ENCODE results near the gene SVIP.

SVIP gene

DNA sequence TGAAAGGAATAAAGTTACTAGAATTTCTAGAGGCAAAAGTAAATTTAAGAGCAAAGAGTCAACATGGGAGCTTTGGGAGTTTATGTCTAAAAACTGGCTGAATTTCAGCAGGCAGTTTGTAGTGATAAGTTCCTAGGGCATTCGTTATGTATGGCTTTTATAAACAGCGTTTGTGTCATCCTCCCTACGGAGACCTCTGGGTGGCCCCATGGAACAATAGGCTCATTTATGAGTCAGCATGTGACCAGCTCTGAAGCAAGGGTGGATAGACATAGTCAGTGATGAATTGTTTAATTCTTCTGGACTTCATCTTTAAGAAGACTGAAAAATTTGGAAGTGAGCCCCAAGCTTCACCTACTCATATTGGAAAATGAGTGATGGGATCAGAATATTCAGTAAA, 37.1 kb downstream of the SVIP start:
- no peak for DNase-seq (ENCODE audit: low read depth, low spot score)

DNA sequence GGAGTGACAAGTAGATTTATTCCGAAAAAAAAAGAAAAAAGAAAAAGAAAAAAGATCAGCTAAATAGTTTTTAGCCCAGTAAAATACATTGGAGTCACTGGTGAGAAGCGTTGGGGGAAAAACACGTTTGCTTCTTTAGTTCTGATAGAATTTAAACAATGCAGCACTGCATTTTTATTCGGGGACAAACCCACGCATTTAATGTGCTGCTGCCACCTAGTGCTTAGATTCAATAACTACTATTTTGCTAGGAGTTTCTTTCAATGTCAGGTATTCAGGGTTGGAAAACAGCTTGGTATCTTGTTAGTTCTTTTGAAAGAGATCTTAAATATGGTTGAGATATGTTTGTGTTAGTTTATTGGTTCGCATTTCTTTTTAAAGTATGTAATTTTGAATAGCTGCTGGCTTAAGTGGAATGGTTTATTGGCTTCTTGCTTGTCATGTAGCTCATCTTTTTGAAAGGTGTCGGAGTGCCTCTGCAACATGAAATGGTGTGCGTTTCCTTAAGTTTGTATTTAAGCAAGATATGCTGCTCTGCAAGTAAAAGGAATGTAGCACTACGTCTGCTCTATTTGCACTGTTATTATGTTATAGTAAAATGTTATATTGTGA, 41.9 kb downstream of the SVIP start:
- DNase-seq (ENCODE audit: low read depth, low spot score): peak; percentile 0

DNA sequence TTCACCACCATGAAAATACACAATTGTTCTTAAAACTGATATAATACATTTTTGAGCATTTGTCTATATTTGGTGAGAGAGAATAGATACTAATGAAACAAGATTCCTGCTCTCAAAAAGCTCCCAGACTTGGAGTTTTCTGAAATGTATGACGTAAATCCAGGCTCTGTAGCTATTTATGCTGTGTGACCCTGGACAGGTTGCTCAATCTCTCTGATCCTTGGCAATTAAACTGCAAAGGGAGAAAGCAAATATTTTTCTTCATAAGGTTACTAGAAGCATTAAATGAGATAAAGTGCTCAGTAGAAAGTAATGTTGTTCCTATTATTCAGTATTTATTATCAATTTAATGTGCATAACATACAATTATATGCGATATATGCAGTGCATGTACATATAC, 42.5 kb downstream of the SVIP start:
- DNase-seq (ENCODE audit: low read depth, low spot score): no peak

DNA sequence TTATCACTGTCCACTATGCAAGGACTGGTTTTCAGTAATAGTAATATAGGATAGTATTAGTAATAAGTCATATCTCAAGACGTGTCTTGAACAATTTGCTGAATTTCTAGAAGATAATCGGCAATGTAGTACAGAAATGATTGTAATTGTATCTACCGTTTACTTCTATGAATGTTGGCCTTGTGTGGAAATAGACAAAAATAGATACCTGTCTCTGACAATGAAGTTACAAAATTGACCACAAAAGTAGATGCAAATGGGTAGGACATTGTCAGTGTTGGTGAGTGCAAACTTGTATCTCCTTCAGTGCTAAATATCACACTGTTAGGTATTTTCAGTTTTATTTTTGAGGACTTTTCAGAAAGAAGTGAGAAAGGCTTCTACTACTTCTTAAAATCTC, 43.1 kb downstream of the SVIP start:
- no peak for DNase-seq (ENCODE audit: low read depth, low spot score)

DNA sequence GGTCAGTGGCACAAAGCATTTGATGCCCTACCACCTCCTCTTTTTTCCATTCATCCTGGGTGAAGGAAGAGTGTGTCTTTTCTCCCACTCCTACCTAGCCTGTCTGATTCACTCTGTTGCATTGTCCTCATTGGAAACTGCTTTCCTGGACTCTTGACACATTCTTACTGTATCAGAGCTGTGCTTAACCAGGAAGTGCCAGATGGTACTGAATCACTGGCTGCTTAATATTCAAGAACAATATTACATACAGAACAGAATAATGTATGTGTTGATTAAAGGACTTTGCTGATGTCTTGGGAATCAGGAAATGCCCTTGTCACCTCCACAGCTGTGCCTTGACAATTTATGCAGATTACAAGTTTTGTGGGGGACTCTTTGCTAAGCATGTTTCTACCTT, 44.4 kb downstream of the SVIP start:
- no peak for DNase-seq (ENCODE audit: low read depth, low spot score)

DNA sequence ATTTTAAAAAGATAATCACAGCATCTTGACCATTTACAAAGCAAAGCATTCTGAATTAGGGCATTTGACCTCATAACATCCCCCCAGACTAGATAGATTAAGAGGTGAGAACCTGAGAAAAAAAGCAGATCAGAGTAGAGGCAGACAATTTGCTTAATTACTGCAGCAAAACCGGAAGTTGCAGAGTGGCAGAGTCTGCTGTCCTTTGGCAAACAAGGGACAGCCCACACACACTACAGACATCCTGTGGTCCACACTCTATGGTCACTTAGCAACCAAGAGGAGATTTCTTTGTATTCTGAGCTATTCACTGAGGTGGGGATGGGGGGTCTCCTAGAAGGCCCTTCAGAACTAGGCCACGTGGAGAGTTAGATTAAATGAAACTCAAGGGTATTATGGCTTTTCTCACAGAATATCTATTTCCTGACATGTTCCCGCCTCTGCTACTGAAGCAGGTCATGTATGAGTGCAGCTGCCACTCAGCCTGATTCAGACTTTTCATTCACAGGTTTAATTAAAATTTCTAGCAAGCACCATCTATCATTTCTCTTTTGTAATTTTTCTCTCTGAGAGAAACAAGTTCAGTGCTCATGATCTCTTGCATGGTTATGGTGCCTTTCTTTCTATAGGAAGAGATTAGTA, 48.5 kb downstream of the SVIP start:
- DNase-seq (ENCODE audit: low read depth, low spot score): no peak

DNA sequence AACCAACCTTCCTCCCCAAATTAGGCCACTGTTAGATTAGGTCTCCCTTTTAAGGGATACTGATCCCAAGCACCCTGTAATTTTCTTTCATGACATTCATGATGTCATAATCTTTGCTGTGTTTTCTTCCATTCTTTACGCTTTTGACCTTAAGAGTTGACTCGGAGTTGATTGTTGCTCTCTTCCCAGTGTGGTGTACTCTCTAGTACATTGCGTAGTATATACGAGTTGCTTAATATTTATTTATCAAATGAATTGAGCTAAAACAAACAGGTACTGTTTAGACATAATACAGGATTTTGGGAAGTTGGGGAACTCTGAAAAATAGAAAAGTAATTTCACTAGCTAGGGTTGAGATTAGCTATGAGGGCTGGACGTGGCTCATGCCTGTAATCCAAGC, 49.8 kb downstream of the SVIP start:
- DNase-seq (ENCODE audit: low read depth, low spot score): no peak

DNA sequence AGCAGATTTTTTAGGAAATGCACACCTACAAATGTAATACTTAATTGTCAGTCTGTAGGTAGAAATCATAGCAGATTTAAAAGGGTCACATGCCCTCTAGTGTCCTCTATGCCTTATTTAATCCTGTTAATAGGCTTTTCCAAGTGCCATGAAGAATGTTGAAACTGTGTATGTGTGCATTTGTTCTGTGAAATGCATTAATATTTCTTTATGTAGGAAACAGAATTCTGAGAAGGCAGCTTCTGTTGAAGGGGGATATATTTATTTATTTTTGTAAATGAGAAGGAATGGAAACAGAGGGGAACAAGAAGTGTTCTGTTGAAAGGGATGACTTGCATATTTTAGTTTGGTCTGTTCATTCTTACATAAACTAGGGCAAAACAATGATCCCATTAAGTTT, 51.0 kb downstream of the SVIP start:
- no peak for DNase-seq (ENCODE audit: low read depth, low spot score)

DNA sequence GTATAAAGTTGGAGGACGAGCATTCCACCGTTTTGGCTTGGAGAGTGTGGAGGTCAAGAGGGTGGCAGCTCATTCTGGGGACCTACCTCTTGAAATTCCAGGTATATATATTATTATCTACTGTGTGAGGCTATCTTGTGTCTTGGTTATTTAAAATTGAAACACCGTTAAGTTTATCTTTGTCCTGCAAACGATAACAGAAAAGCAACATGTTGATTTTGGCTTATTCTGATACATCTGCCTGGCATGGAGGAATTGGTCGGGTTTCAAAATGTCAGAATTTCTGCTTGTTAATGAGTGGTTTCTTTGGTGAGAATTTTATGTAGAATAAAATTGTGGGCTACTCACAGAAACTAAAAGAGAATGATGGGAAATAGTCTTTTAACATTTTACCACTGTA, 54.4 kb downstream of the SVIP start:
- no peak for DNase-seq (ENCODE audit: low read depth, low spot score)

DNA sequence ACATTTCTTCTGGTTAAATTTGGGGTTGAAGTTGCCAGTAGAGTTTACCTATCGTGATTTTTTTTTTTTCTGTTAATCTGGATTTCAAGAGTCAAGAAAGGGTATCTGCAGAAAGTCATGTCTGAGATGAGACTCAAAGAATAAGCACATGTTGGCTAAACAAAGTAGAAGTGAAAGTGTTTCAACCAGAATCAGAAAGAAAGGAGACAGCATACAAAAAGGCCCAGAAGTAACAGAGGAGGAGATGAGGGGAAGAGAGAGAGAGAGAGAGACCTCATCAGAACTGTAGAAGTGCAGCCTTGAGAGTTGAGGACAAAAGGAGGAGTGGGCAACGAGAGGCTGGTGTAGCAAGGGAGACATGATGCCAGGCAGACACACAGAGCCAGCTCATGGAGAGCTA, 54.9 kb downstream of the SVIP start:
- DNase-seq (ENCODE audit: low read depth, low spot score): no peak

DNA sequence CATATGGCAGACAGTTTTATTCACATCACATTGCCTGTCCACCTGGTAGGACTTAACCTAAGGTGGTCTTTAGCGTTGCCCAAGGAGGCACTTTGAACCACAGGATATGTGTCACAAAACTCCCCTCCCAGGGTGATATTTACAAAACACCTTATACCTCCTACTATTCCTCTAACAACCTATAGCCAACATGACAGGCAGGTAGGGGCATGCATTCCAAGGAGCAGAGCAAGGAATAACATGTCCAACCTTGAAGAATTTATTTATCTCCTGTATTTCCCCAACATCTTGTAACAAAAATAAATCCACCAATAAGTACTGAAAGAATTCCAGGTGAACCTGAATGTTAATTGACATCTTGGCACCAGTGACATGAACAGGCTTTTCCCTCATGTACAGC, 60.5 kb downstream of the SVIP start:
- DNase-seq (ENCODE audit: low read depth, low spot score): no peak
